Activated CD4-positive, alpha-beta memory T cell treated with anti-CD3 and anti-CD28 coated beads, Interleukin-2, amount 10 ng/mL, durations not matched to agents 7 days and 5 days (primary cell): ENCODE measurements around the gene ADAM22. TPM values are rescaled to one million over a fixed set of nuclear protein-coding genes. Genes with fewer than 3 reads are reported as not detected.
"Not testable (repeated sequence)": the region's sequence is repeated elsewhere in the genome, so short reads cannot be mapped to it uniquely, and the experiment has no call there.

Source experiments
- CTCF ChIA-PET: fragments of 350-600 bp; sonication (Branson Sonifier 250); formaldehyde crosslinking; loops from one replicate; lab custom pipeline; 2021; ENCODE audit warnings: antibody characterized with exemption, inconsistent platforms; lab: Charles Lee
- POLR2A ChIA-PET: fragments of 350-600 bp; sonication (Branson Sonifier 250); formaldehyde crosslinking; loops from one replicate; lab custom pipeline; 2021; ENCODE audit warnings: antibody characterized with exemption; lab: Charles Lee
- DNase-seq: peaks from one replicate; pipeline ENCODE4 v3.0.0-alpha.2; 2020
- H3K27ac Mint-ChIP-seq: one replicate; pipeline ENCODE4 v1.8.0; 2021; ENCODE audit warnings: mild to moderate bottlenecking, mixed read lengths
- H3K27me3 Mint-ChIP-seq: one replicate; pipeline ENCODE4 v1.8.0; 2021; ENCODE audit warnings: mixed read lengths
- H3K36me3 Mint-ChIP-seq: one replicate; pipeline ENCODE4 v1.8.0; 2021; ENCODE audit warnings: low read depth, mixed read lengths
- H3K4me1 Mint-ChIP-seq: one replicate; pipeline ENCODE4 v1.8.0; 2021; ENCODE audit warnings: mixed read lengths
- H3K4me3 Mint-ChIP-seq: one replicate; pipeline ENCODE4 v1.8.0; 2021; ENCODE audit warnings: mild to moderate bottlenecking, mixed read lengths
- H3K9me3 Mint-ChIP-seq: one replicate; pipeline ENCODE4 v1.8.0; 2021; ENCODE audit warnings: mixed read lengths
- total RNA-seq, 2 experiments: library from RNA; stranded (reverse); gene quantifications; one replicate each; pipeline ENCODE4 v1.2.3, GENCODE V29; 2021

The ADAM22 gene
- 1 to 10 TPM; 1.1 to 1.5 TPM for total RNA-seq

GRCh38 chr7:87933953-87934698 is at the start of gene ADAM22:
Gene ADAM22 (plus strand): TSS chr7:87934251. CDS start chr7:87934466, 215 bp downstream.
- Mint-ChIP-seq H3K9me3 (no peaks in the 10 kb centered on the region), H3K27ac (no peak within 1 kb of the TSS), H3K4me1 (peaks cover 18% of the 10 kb centered on the region), H3K4me3 (peak within 1 kb of the TSS; percentile 84), H3K36me3 (peaks cover 3% of the 10 kb centered on the region), H3K27me3 (peaks cover 29% of the 10 kb centered on the region)
- DNase-seq: peak; percentile 81
- ChIA-PET POLR2A (interaction anchor here (1.5 kb wide), 1 partner anchor 306 kb away, joined by 3 read pairs; the partner anchor contains the start of gene RUNDC3B), CTCF (interaction anchor here (0.7 to 1.6 kb wide), 5 partner anchors 11 to 395 kb away, joined by 3 to 10 read pairs (median 4); no protein-coding TSS in a partner anchor)

GRCh38 chr7:87885018-87885417 is 49.0 kb upstream of the ADAM22 start:
- ChIA-PET CTCF (no interaction called here), POLR2A (no interaction called here)
- peaks cover 60% of the 10 kb centered on the region for H3K36me3 Mint-ChIP-seq
- no peaks in the 10 kb centered on the region for H3K9me3 Mint-ChIP-seq
- H3K4me3 Mint-ChIP-seq: no peak overlapping the region
- H3K27ac Mint-ChIP-seq: peak overlapping the region; percentile 0
- no peaks in the 10 kb centered on the region for H3K27me3 Mint-ChIP-seq
- H3K4me1 Mint-ChIP-seq: peaks cover 30% of the 10 kb centered on the region
- DNase-seq: no peak

GRCh38 chr7:87886875-87887274 is 47.2 kb upstream of the ADAM22 start:
- POLR2A ChIA-PET: interaction anchor here (0.9 to 1.1 kb wide), 2 partner anchors 9 to 10 kb away, joined by 3 read pairs; partner anchors contain the start of gene DBF4
- peaks cover 56% of the 10 kb centered on the region for H3K36me3 Mint-ChIP-seq
- H3K9me3 Mint-ChIP-seq: no peaks in the 10 kb centered on the region
- H3K27ac Mint-ChIP-seq: no peak overlapping the region
- no peak overlapping the region for H3K4me3 Mint-ChIP-seq
- no peaks in the 10 kb centered on the region for H3K27me3 Mint-ChIP-seq
- H3K4me1 Mint-ChIP-seq: peaks cover 18% of the 10 kb centered on the region
- no peak for DNase-seq
- CTCF ChIA-PET: interaction anchor here (0.6 to 2.3 kb wide), 13 partner anchors 9 to 1431 kb away, joined by 3 to 13 read pairs (median 3); partner anchors contain the start of genes ADAM22, DBF4 and SLC25A40

- peaks cover 17% of the 10 kb centered on the region for H3K4me1 Mint-ChIP-seq
- ChIA-PET CTCF (no interaction called here), POLR2A (interaction anchor here (0.8 kb wide), 1 partner anchor 14 kb away, joined by 3 read pairs; no protein-coding TSS in a partner anchor)
- no peaks in the 10 kb centered on the region for H3K27me3 Mint-ChIP-seq
- H3K27ac Mint-ChIP-seq: no peak overlapping the region
- H3K4me3 Mint-ChIP-seq: no peak overlapping the region
- no peak for DNase-seq
- peaks cover 72% of the 10 kb centered on the region for H3K36me3 Mint-ChIP-seq
- H3K9me3 Mint-ChIP-seq: no peaks in the 10 kb centered on the region
Measured at GRCh38 chr7:87895363-87895762, 38.7 kb upstream of the ADAM22 start.

GRCh38 chr7:87899255-87899654 is 34.8 kb upstream of the ADAM22 start:
- no peaks in the 10 kb centered on the region for H3K9me3 Mint-ChIP-seq
- H3K4me1 Mint-ChIP-seq: peaks cover 21% of the 10 kb centered on the region
- no peak for DNase-seq
- no peak overlapping the region for H3K4me3 Mint-ChIP-seq
- peaks cover 77% of the 10 kb centered on the region for H3K36me3 Mint-ChIP-seq
- ChIA-PET CTCF (no interaction called here), POLR2A (interaction anchor here (0.6 kb wide), 1 partner anchor 231 kb away, joined by 4 read pairs; no protein-coding TSS in a partner anchor)
- no peak overlapping the region for H3K27ac Mint-ChIP-seq
- no peaks in the 10 kb centered on the region for H3K27me3 Mint-ChIP-seq

- H3K27ac Mint-ChIP-seq, H3K4me1 Mint-ChIP-seq, POLR2A ChIA-PET, H3K4me3 Mint-ChIP-seq, H3K9me3 Mint-ChIP-seq, H3K27me3 Mint-ChIP-seq, CTCF ChIA-PET, DNase-seq: not testable (repeated sequence)
- H3K36me3 Mint-ChIP-seq: peaks cover 30% of the 10 kb centered on the region
Measured at GRCh38 chr7:87907136-87907906, 26.7 kb upstream of the ADAM22 start.

- H3K4me1 Mint-ChIP-seq, H3K27ac Mint-ChIP-seq, CTCF ChIA-PET, DNase-seq, H3K4me3 Mint-ChIP-seq, H3K27me3 Mint-ChIP-seq, POLR2A ChIA-PET, H3K9me3 Mint-ChIP-seq: not testable (repeated sequence)
- H3K36me3 Mint-ChIP-seq: peaks cover 21% of the 10 kb centered on the region
Measured at GRCh38 chr7:87908814-87909213, 25.2 kb upstream of the ADAM22 start.

- peaks cover 3% of the 10 kb centered on the region for H3K4me1 Mint-ChIP-seq
- H3K36me3 Mint-ChIP-seq: peaks cover 8% of the 10 kb centered on the region
- DNase-seq: no peak
- ChIA-PET POLR2A (no interaction called here), CTCF (no interaction called here)
- H3K9me3 Mint-ChIP-seq: no peaks in the 10 kb centered on the region
- H3K27ac Mint-ChIP-seq: no peak overlapping the region
- H3K4me3 Mint-ChIP-seq: no peak overlapping the region
- peaks cover 5% of the 10 kb centered on the region for H3K27me3 Mint-ChIP-seq
Measured at GRCh38 chr7:87912121-87912520, 21.9 kb upstream of the ADAM22 start.

GRCh38 chr7:87918740-87919139 is 15.3 kb upstream of the ADAM22 start:
- no peak for DNase-seq
- ChIA-PET CTCF (no interaction called here), POLR2A (no interaction called here)
- Mint-ChIP-seq H3K27ac (no peak overlapping the region), H3K9me3 (no peaks in the 10 kb centered on the region), H3K27me3 (peaks cover 10% of the 10 kb centered on the region), H3K4me1 (no peaks in the 10 kb centered on the region), H3K4me3 (no peak overlapping the region), H3K36me3 (no peaks in the 10 kb centered on the region)

- no peaks in the 10 kb centered on the region for H3K9me3 Mint-ChIP-seq
- no peaks in the 10 kb centered on the region for H3K4me1 Mint-ChIP-seq
- no peak for DNase-seq
- POLR2A ChIA-PET: no interaction called here
- CTCF ChIA-PET: no interaction called here
- no peak overlapping the region for H3K27ac Mint-ChIP-seq
- H3K4me3 Mint-ChIP-seq: no peak overlapping the region
- peaks cover 10% of the 10 kb centered on the region for H3K27me3 Mint-ChIP-seq
- no peaks in the 10 kb centered on the region for H3K36me3 Mint-ChIP-seq
Measured at GRCh38 chr7:87919875-87920274, 14.2 kb upstream of the ADAM22 start.

GRCh38 chr7:87920578-87920977 is 13.5 kb upstream of the ADAM22 start:
- H3K27ac Mint-ChIP-seq: no peak overlapping the region
- H3K4me1 Mint-ChIP-seq: no peaks in the 10 kb centered on the region
- H3K36me3 Mint-ChIP-seq: no peaks in the 10 kb centered on the region
- DNase-seq: no peak
- POLR2A ChIA-PET: no interaction called here
- CTCF ChIA-PET: no interaction called here
- H3K9me3 Mint-ChIP-seq: no peaks in the 10 kb centered on the region
- peaks cover 10% of the 10 kb centered on the region for H3K27me3 Mint-ChIP-seq
- no peak overlapping the region for H3K4me3 Mint-ChIP-seq

- CTCF ChIA-PET, H3K4me1 Mint-ChIP-seq, H3K27me3 Mint-ChIP-seq, H3K4me3 Mint-ChIP-seq, H3K36me3 Mint-ChIP-seq, H3K9me3 Mint-ChIP-seq, POLR2A ChIA-PET, H3K27ac Mint-ChIP-seq, DNase-seq: not testable (repeated sequence)
Measured at GRCh38 chr7:87922759-87923395, 11.2 kb upstream of the ADAM22 start.
